Keratinocyte (primary cell): ENCODE measurements around the gene HGFAC. TPM values are rescaled to one million over a fixed set of nuclear protein-coding genes. Genes with fewer than 3 reads are reported as not detected.

ENCODE experiments used
- DNase-seq: peaks from one replicate; pipeline ENCODE4 v3.0.0-alpha.2; 2011; ENCODE audit warnings: low read depth, missing footprints, low spot score
- FAIRE-seq: peaks from 2 replicates; lab custom pipeline; 2011; peaks lifted over from hg19 to GRCh38; lab: Jason Lieb, UNC
- H2AFZ ChIP-seq: 2 replicates; pipeline ENCODE4 v1.6.0; 2012; ENCODE audit warnings: low read length, control low read depth, inconsistent platforms; ENCODE audit not compliant: control insufficient read depth
- H3K27ac ChIP-seq: 2 replicates; pipeline ENCODE4 v1.5.1; 2011; ENCODE audit warnings: low read length; ENCODE audit not compliant: control insufficient read depth, insufficient read depth
- H3K27me3 ChIP-seq: 3 replicates; pipeline ENCODE4 v1.6.0; 2011; ENCODE audit warnings: low read length; ENCODE audit not compliant: control insufficient read depth, insufficient read depth; ENCODE audit errors: extremely low read depth
- H3K36me3 ChIP-seq, 2 experiments: 2 replicates in 1 of 2; 3 replicates in 1 of 2; pipeline ENCODE4 v1.5.1; 2011; ENCODE audit warnings: low read length in 2 of 2, mild to moderate bottlenecking in 1 of 2; ENCODE audit not compliant: control insufficient read depth in 2 of 2, insufficient read depth in 2 of 2; ENCODE audit errors: extremely low read depth in 1 of 2
- H3K4me1 ChIP-seq: 3 replicates; pipeline ENCODE4 v1.5.1; 2011; ENCODE audit warnings: low read length; ENCODE audit not compliant: control insufficient read depth, insufficient read depth; ENCODE audit errors: extremely low read depth
- H3K4me2 ChIP-seq: 3 replicates; pipeline ENCODE4 v1.6.0; 2011; ENCODE audit warnings: low read depth, low read length; ENCODE audit not compliant: control insufficient read depth, insufficient read depth; ENCODE audit errors: extremely low read depth
- H3K4me3 ChIP-seq, 3 experiments: fragments of 200-600 bp in 1 of 3; sonication (generic) in 1 of 3; 2 replicates in 2 of 3; 3 replicates in 1 of 3; pipeline ENCODE4 v1.5.1; 2011 to 2016; ENCODE audit warnings: low read length in 3 of 3, mild to moderate bottlenecking in 3 of 3, control low read depth in 2 of 3, inconsistent platforms in 1 of 3, low read depth in 1 of 3, mixed read lengths in 1 of 3, mixed run types in 1 of 3, moderate library complexity in 1 of 3; ENCODE audit not compliant: control insufficient read depth in 2 of 3, insufficient read depth in 2 of 3; ENCODE audit errors: extremely low read depth in 1 of 3
- H3K79me2 ChIP-seq: 2 replicates; pipeline ENCODE4 v1.6.0; 2012; ENCODE audit warnings: low read length; ENCODE audit not compliant: control insufficient read depth, insufficient read depth
- H3K9ac ChIP-seq: 3 replicates; pipeline ENCODE4 v1.6.0; 2011; ENCODE audit warnings: low read length; ENCODE audit not compliant: control insufficient read depth, insufficient read depth; ENCODE audit errors: extremely low read depth
- H3K9me1 ChIP-seq: 3 replicates; pipeline ENCODE4 v1.6.0; 2011; ENCODE audit warnings: low read length; ENCODE audit not compliant: control insufficient read depth, insufficient read depth; ENCODE audit errors: extremely low read depth
- H3K9me3 ChIP-seq: 2 replicates; pipeline ENCODE4 v1.5.1; 2012; ENCODE audit warnings: low read depth, low read length; ENCODE audit not compliant: control insufficient read depth
- H4K20me1 ChIP-seq: 3 replicates; pipeline ENCODE4 v1.6.0; 2011; ENCODE audit warnings: low read length; ENCODE audit not compliant: control insufficient read depth, insufficient read depth; ENCODE audit errors: extremely low read depth
- EZH2 ChIP-seq: IDR thresholded peaks from one replicate; pipeline ENCODE4 v1.6.1; 2012; ENCODE audit warnings: inconsistent platforms, mild to moderate bottlenecking, low read length, moderate library complexity
- dilution Hi-C: fragments of 300-500 bp; cut with MboI; formaldehyde crosslinking; loops from one replicate; pipeline ENCODE4 v1.7.0; 2020; ENCODE audit warnings: low sequenced_read_pairs; ENCODE audit not compliant: extremely low pct_ligation_motif_present
- polyA plus RNA-seq, 5 experiments: library from polyadenylated mRNA; depleted of rRNA in 3 of 5; stranded (reverse) in 3 of 5; stranded (forward) in 1 of 5; unstranded in 1 of 5; fragments of >200 nt; gene quantifications; 1 replicate in 1 of 5; 2 replicates in 3 of 5; 3 replicates in 1 of 5; pipeline versions ENCODE4 v1.2.1 to v1.2.3, GENCODE V29; 2011 to 2012; ENCODE audit warnings: missing spikeins in 2 of 5, low read depth in 1 of 5, low replicate concordance in 1 of 5
- TF ChIP-seq, protein P1 (sequence below), 3 experiments: IDR thresholded peaks in 1 of 3; conservative IDR thresholded peaks in 1 of 3; optimal IDR thresholded peaks in 1 of 3; 2 replicates in 2 of 3; 3 replicates in 1 of 3; pipeline versions ENCODE3 to v1.5.1; 2011; ENCODE audit warnings: low read length in 3 of 3, mild to moderate bottlenecking in 3 of 3, moderate library complexity in 2 of 3, control low read depth in 1 of 3, inconsistent platforms in 1 of 3; ENCODE audit not compliant: insufficient read depth in 2 of 3; ENCODE audit errors: extremely low read depth in 1 of 3

HGFAC gene
- polyA plus RNA-seq, 1 donor (not counting 4 experiments of a cell fraction or from before 2014, with no cell fraction given), result not detected

GRCh38 chr4:3411676-3412075 lies 30.1 kb upstream of the HGFAC start:
- Histone ChIP-seq H2AFZ (no peak overlapping the region), H3K36me3 (peaks cover 13 to 24% of the 10 kb centered on the region in 2 experiments), H3K4me3 (no peak overlapping the region), H3K4me2 (no peak overlapping the region), H4K20me1 (peaks cover 12% of the 10 kb centered on the region), H3K27ac (no peak overlapping the region), H3K79me2 (peaks cover 65% of the 10 kb centered on the region), H3K9me3 (no peaks in the 10 kb centered on the region), H3K4me1 (peaks cover 17% of the 10 kb centered on the region), H3K9ac (no peak overlapping the region), H3K27me3 (no peaks in the 10 kb centered on the region), H3K9me1 (no peaks in the 10 kb centered on the region)
- dilution Hi-C loops, result no loop called here
- TF ChIP-seq, protein P1, sequence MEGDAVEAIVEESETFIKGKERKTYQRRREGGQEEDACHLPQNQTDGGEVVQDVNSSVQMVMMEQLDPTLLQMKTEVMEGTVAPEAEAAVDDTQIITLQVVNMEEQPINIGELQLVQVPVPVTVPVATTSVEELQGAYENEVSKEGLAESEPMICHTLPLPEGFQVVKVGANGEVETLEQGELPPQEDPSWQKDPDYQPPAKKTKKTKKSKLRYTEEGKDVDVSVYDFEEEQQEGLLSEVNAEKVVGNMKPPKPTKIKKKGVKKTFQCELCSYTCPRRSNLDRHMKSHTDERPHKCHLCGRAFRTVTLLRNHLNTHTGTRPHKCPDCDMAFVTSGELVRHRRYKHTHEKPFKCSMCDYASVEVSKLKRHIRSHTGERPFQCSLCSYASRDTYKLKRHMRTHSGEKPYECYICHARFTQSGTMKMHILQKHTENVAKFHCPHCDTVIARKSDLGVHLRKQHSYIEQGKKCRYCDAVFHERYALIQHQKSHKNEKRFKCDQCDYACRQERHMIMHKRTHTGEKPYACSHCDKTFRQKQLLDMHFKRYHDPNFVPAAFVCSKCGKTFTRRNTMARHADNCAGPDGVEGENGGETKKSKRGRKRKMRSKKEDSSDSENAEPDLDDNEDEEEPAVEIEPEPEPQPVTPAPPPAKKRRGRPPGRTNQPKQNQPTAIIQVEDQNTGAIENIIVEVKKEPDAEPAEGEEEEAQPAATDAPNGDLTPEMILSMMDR (optimal IDR thresholded peaks at IDR 0.05 in 1 of 3, IDR thresholded peaks at IDR 0.05 in 1 of 3, conservative IDR thresholded peaks at IDR 0.05 in 1 of 3; ENCODE audit: extremely low read depth in 1 of 3, insufficient read depth in 2 of 3, low read length in 3 of 3), result no peak
- TF ChIP-seq EZH2, result no peak
- FAIRE-seq (no peak), DNase-seq (no peak)

GRCh38 chr4:3412257-3413020 lies 29.3 kb upstream of the HGFAC start:
- TF ChIP-seq EZH2, result no peak
- TF ChIP-seq, protein P1 (optimal IDR thresholded peaks at IDR 0.05 in 1 of 3, IDR thresholded peaks at IDR 0.05 in 1 of 3, conservative IDR thresholded peaks at IDR 0.05 in 1 of 3; ENCODE audit: extremely low read depth in 1 of 3, insufficient read depth in 2 of 3, low read length in 3 of 3), result no peak
- dilution Hi-C loops, result no loop called here
- H2AFZ ChIP-seq, result no peak overlapping the region
- no peak overlapping the region for H3K9ac ChIP-seq
- H3K9me3 ChIP-seq, result no peaks in the 10 kb centered on the region
- peaks cover 17% of the 10 kb centered on the region for H3K4me1 ChIP-seq
- DNase-seq, result no peak
- no peak overlapping the region for H3K4me2 ChIP-seq
- FAIRE-seq, result no peak
- H3K36me3 ChIP-seq, result peaks cover 15 to 29% of the 10 kb centered on the region in 2 experiments
- H4K20me1 ChIP-seq, result peaks cover 12% of the 10 kb centered on the region
- no peak overlapping the region for H3K27ac ChIP-seq
- H3K4me3 ChIP-seq, result no peak overlapping the region
- no peaks in the 10 kb centered on the region for H3K9me1 ChIP-seq
- H3K79me2 ChIP-seq, result peaks cover 59% of the 10 kb centered on the region
- H3K27me3 ChIP-seq, result no peaks in the 10 kb centered on the region
